GM12878 (cell line): ENCODE results near the gene DNMT3A.

ENCODE experiments used
- POLR2A ChIP-seq: IDR thresholded peaks from 2 replicates; pipeline ENCODE4 v1.6.1; 2011; ENCODE audit warnings: low read depth, mild to moderate bottlenecking, low read length
- RAD21 ChIP-seq: IDR thresholded peaks from 2 replicates; pipeline ENCODE4 v1.6.1; 2011; ENCODE audit warnings: mild to moderate bottlenecking, low read depth, low read length, moderate library complexity; ENCODE audit not compliant: insufficient read depth
- ZBTB11 ChIP-seq: fragments of 450-650 bp; formaldehyde crosslinking; IDR thresholded peaks from 2 replicates; pipeline ENCODE4 v1.5.0; 2022; ENCODE audit warnings: mild to moderate bottlenecking, missing genetic modification characterization

DNA sequence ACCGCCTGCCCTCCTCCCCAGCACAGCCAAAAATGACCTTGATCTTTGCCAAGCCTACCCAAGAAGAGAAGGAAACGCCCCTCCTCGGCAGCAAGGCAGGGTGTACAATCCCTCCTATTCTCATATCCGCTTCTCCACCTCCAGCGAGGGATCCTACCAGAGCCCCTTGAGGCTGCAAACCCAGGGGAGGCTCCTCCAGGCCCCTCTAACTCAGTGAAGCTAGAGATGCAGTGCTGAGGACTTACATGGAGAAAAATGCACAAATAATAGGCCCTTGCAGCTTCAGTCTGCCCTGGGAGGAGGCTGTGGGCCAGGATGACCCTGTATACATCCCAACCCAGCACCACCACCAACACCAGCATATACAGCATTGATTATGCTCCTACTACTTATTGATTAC lies 126.5 kb downstream of the DNMT3A start:
- no peak for TF ChIP-seq POLR2A
- no peak for TF ChIP-seq RAD21
- no peak for TF ChIP-seq ZBTB11
